NCI-H510A treated with DMSO at 0.1 percent for 48 hours (cell line): ENCODE data around the gene CATSPERZ.
A peak's percentile ranks its signal among the peaks of the same experiment; 100 is the strongest.

Source experiments
- DNase-seq: peaks from one replicate; lab custom pipeline; 2025; lab: John Stamatoyannopoulos, UW

CATSPERZ gene

DNA sequence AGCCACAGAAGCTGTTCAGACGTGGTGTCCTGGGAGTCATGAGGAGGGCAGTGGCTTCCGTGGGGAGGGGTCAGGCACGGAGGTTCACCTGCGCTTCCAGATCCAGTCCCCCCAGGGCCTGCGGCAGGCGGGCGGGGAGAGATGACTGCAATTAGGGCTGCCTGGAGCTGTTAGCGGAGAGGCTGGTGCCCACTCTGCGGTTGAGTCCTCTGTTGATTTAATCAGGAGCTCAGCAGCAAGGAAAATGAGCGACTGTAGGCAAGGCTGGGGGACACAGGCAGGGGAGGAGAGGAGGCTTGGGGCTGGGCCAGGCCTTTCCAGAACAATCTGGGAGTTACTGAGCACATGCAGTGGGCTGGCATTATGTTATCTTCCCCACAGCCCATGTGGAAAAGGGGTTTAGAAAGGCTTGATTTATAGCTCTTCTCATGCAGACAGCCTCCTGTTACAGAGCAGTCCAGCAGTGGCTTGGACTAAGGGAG, 35.7 kb upstream of the CATSPERZ start:
- no peak for DNase-seq

DNA sequence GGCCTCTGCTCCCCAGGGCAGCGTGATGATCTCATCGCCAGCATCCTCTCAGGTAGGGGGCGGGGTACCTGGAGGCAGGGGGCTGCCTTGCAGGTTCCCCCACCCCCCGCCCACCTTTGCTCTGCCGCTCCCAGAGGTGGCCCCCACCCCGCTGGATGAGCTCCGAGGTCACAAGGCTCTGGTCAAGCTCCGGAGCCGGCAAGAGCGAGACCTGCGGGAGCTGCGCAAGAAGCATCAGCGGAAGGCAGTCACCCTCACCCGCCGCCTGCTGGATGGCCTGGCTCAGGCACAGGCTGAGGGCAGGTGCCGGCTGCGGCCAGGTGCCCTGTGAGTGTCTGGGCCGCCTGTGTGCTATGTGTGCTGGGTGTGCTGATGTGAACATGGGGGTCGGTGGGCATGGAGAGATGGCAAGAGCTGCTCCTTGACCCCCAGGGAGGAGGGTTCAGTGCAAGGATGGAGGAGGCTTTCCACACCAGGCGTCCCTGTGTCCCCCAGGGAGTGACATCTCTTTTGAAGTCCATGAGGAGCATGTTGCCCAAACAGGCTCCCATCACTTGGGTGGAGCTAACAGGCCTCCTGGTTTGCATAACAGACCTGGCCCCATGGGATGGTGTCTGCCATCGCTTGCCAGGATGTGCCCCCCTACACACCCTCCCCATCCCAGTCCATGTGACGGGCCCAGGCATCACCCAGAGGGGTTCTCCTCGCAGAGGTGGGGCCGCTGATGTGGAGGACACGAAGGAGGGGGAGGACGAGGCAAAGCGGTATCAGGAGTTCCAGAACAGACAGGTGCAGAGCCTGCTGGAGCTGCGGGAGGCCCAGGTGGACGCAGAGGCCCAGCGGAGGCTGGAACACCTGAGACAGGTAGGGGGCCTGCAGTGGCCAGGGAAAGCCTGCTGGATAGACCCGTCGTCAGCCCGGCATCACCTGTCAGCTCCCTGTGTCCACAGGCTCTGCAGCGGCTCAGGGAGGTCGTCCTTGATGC, 34.7 kb upstream of the CATSPERZ start:
- no peak for DNase-seq

DNA sequence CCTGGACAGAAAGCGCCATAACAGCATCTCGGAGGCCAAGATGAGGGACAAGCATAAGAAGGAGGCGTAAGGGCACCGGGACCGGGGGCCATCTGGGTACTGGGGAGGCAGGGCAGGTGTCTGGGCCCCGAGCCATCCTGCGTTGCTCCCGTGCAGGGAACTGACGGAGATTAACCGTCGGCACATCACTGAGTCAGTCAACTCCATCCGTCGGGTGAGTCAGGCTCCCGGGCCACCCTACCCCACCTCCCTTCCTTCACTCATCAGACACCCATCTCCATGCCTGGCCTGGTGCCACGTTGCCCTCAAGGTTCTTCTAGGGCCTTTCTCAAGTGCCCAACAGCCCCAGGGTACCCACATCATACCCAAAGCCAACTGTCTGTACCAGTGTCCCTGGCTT, 33.8 kb upstream of the CATSPERZ start:
- DNase-seq: no peak

DNA sequence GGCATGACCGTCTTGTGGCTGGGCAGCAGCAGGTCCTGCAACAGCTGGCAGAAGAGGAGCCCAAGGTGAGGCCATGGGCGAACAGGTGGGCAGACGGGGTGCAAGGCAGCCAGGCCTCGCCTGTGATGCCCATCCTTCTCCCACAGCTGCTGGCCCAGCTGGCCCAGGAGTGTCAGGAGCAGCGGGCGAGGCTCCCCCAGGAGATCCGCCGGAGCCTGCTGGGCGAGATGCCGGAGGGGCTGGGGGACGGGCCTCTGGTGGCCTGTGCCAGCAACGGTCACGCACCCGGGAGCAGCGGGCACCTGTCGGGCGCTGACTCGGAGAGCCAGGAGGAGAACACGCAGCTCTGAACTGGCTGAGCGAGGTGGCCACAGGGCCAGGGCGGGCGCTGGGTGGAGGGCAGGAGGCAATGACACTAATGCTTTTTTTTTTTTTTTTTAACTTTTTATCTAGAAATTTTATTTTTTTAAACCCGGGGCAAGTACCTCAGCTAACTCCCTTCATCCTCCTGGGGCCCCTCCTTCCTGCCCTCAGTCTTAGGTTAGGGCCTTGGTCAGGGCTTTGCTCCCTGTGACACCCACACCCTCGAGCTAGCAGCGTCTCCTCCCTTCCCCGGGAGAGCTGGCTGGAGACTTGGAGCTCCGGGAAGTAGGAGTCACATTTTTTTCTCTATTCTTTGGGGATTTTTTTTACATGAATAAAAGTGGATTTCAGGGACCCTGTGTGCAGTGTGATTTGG, 32.8 kb upstream of the CATSPERZ start:
- DNase-seq: no peak

DNA sequence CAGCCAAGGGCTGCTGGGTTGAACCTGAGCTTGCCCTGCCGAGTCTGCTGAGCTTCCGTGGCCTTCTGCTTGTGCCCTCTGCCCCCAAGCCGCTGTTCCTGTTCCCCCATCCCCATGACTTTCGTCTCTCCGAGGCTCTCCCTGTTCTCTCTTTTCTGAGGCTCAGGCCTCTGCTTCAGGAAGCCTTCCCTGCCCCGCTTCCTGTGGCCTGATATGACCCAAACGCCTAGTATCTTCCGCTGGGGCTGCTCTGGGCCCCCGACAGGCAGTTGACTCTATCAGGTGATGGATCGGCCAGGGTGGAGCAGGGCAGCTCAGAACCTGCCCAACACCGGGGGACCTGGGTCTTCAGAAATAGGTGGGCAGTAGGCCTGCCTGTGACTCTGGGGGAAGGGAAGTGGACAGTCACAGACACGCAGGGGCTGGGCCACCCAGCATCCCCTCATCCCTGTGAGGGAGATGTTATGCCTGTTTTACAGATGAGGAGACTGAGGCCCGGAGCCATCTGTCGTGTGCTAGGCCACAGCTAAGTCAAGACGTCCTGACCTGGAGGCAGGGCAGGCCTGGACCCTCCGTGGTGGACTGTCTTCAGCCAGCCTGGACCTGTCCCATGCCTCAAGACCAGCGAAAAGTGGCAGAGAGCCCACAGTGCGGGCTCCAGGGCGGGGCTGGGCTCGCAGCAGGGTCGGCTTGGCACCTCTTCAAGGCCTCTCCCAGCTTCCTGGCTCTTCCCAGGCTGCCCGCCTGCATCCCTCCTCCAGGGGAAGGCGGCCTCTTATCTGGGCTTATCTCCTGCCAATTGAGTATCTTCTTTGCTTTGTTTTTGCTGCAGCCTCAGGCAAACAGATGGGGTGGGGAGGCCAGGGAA, 31.9 kb upstream of the CATSPERZ start:
- no peak for DNase-seq

DNA sequence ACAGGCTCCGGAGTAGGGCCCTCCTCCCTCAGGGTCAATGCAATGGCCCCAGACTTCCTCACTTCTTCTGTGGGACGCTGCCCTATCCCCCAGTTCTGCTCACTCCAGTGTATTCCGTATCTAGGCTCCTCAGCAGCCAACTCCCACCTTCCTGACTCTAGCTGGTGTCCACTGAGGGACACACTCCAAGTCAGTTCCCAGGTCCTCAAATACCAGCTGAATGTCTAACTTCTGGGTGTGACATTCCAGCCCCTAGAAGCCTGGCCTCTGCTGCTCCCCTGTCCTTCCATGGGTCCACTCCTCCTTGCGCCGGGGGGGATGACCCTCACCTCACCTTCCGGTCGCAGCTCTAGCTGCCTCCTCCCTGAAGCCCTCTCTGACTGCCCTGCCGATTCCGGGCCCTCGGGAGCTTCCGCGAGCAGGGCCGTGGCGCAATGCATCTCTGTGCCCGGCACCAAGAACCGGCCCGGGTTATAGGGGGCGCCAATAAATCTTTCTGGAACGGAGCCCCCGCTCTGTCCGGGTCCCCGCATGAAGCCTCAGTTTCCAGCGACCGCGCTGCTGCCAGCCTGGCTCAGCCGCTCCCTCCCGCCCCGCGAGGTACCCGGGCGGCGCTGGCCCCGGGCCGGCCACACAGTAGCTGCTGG, 31.1 kb upstream of the CATSPERZ start:
- DNase-seq: peak; percentile 41

DNA sequence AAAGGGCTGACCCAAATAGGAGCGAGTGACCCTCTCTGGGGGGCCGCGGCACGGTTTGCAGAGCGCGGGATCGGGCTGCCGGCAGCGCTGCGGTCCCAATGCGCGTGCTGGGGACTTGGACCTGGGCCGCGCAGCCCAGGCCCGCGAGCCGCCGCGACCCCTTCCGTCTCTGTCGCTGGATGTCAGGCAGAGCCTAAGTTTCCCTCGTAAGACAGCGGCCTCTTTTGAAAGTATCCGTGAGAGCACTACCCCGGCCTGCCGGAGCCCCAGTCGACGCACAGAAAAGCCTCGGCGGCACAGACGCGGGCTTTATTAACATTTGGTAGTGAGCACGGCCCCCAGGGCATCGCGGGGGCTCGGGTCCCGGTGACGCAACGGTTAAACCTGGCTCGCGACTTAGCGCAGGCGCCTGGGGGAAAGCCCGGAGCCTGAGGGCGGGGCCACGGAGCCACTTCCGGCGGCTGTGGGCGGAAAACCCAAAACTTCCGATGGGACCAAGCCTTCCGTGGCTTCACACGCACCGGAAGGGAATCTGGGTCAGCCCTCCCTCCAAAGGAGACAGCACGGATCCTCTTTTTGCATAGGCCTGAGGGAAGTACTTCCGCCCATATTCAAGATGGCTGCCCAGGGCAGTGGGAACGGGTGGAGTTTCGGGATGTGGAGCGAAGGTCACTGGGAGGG, 30.5 kb upstream of the CATSPERZ start:
- DNase-seq: peak; percentile 98

DNA sequence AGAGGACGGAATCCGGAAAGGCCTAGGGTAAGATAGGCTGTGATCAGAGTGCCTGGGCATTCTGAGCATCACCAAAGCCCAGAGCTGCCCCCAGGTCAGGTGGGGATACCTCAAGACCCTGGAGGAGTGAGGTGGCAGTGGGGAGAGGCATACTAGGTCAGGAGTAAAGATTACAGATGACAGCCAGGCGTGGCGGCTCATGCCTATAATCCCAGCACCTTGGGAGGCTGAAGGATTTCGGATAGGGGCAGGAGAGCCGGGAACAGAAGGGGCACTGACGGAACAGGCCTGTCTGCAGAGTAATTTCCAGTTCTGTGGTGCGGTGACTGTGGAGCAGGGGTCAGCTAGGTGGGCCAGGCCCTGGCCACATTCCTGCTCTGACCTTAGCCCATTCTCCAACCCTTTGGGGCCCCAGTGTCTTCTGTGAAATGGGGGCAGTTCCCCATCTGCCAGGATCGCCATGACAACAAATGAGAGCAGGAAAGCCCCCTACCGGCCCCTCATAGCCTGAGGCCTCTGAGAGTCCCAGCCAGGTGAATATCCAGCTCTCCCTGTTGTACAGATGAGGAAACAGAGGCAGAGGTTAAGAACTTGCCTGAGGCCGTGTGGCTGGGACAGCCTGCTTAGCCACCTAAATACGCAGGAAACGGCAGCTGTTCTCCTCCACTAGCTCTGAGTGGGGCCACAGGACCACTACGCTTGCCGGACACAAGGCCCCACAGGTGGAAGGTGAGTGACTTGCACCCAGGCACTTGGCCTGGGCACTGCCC, 24.9 kb upstream of the CATSPERZ start:
- no peak for DNase-seq

DNA sequence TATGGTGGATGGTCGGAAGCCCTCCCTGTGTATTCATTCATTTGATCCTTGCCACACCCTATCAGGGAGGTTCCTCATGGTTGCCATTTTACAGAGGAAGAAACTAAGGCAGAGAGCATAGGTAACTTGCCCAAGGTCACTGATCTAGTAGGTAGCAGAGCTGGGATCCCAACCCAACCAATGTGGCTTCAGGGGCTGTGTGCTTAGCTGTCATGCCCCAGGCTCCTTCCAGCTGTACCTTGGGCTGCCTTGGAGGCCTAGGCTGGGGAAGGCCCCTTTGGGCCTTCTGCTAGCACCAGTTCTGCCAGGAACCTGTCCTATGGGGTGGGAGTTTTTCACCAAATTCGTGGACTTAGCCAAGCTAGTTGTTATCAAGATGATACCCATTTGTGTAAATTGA, 24.3 kb upstream of the CATSPERZ start:
- no peak for DNase-seq

DNA sequence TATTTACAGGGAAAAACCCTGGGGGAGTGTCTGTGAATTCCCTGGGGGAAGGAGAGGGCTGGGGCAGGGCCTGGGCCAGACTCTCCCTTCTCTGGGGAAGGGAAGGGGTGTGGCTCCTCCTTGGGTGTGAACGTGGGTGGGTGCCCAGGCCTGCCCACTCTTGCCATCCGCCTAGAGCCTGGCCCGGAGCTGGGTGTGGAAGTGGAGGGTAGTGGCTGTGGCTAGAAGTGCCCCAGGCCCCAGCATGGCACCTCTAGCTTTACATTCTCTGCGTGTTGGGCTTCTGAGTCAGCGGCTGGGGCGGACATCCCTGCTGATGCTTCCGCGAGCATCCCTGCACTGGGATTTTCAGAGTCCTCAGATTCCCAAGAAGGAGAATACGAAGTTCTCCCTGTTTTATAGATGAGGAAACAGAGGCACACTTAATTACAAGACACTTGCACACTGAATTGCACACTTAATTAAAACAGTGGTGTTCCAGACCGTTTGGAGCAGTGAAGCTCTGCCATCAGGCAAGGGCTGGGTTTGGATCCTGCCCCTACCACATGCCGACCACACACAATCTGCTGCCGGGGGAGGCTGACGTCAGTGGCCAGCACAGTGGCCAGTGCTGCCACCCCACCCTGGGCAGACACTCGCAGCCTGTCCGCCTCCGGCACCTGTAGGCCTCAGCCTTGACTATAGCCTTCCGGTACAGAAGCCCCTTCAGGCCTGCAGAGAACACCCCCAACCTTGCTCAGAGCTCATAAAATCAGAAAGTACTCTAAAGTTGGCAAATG, 23.3 kb upstream of the CATSPERZ start:
- no peak for DNase-seq

DNA sequence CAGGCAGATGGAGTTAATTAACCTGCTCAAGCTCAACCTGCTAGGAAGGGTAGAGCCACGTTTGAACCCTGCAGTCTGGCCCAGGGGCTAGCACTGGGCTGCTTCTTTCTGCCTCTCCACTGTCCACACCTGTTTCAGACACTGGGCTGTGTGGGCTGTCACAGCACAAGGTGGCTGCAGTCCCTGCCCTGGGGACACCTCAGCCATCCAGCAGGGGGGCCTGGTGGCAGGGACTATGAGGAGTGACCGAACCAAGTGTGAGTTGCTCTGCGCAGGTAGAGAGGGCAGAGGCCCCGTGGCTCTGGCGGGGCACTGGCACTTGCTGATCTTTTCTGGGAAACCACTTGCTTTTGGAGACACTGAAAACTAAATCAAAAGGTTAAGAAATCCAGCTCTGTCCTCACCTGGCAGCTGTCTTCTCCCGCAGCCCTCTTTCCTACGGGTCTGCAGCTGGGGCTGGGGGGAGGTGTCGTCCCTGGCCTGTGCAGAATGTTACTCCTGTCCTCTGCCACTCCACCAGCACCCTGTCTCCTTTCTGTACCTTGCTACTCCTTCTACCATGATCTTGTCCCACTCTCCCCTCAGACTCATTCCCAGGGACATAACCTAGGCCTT, 21.5 kb upstream of the CATSPERZ start:
- DNase-seq: no peak

DNA sequence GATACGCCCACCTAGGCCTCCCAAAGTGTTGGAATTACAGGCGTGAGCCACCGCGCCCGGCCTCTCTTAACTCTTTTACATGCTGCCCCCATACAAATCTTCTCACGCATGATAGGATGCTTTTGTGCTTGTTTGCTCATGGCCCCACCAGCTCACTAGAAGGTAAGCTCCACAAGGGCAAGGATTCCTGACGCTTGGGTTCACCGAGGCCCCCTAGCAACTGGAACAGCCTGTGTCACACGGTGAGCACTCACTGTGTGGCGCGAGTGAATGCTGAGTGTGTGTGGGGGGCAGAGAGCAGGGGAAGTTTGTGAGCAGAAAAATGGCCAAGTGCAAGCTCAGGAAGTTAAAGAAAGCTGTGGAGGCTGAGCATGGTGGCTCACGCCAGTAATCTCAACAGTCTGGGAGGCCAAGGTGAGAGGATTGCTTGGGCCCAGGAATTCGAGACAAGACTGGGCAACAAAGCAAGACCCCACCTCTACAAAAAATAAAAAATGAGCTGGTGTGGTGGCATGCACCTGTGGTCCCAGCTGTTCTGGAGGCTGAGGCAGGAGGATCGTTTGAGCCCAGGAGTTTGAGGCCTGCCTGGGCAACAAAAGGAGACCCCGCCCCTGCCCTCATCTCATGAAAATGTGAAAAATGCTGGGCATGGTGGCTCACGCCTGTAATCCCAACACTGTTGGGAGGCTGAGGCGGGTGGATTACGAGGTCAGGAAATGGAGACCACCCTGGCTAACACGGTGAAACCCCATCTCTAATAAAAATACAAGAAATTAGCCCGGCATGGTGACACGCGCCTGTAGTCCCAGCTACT, 18.0 kb upstream of the CATSPERZ start:
- no peak for DNase-seq

DNA sequence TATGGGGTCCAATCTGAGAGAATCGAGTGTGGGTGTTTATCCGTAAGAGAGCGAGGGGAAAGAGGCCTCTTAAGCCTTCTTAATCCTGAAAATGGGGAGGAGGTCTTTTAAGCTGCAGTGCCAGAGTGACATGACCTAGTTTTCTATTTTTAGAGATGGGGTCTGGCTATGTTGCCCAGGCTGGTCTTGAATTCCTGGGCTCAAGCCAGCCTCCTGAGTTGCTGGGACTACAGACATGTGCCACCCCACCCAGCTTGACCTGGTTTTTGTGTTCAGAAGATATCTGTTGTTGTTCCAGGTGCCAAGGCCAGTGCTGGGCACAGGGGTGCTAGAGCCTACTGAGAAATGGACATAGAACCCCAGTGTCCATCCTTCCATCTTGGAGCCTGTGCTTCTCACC, 17.1 kb upstream of the CATSPERZ start:
- no peak for DNase-seq

DNA sequence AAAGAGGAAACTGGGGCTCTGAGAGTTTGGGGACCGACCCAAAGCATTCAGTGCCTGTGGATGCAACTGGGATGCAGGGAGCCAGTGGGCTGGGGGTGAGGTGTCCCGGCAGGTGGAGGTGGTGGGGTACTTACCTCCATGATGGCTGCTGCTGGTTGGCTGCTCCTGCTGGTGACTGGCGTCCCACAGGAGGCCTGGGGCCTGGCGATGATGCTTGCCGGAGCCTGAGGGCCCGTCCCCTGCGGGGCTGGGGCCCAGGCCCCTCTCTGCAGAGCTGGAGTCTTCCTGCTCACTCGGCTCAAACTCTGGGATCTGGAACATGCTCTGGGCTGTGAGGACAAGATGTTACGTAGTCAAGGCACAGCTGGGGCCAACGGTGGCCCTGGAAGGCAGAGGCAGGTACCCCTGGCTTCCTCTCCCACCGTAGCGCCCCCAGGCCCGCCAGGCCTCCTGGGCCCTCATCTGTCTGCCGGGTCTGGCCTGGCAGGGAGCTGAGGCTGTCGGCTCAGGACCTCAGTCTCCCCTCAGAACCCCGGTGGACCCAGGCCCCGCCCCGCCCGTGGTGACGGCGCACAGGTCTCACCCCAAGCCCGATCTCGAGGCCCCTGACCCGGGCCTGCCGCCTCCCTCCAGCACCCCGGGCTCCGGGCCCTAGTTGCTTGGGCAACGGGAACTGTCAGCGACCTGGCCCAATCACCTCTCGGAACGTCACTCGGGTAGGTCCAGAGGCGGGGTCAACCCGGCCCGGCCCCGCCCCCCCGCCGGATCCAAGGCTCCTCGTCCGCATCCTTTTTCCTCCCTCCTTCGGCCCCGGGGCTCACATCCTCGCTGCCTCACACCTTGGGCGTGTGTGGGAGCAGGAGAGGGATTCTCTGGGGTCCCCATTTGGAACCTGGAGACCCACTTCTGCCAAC, 15.9 kb upstream of the CATSPERZ start, which contains the start of gene BAD:
Gene BAD, minus strand, starts transcription at position 618 of the 914 bp plus-strand sequence. Its CDS starts 297 bp downstream, at position 321.
- DNase-seq: peak; percentile 91

DNA sequence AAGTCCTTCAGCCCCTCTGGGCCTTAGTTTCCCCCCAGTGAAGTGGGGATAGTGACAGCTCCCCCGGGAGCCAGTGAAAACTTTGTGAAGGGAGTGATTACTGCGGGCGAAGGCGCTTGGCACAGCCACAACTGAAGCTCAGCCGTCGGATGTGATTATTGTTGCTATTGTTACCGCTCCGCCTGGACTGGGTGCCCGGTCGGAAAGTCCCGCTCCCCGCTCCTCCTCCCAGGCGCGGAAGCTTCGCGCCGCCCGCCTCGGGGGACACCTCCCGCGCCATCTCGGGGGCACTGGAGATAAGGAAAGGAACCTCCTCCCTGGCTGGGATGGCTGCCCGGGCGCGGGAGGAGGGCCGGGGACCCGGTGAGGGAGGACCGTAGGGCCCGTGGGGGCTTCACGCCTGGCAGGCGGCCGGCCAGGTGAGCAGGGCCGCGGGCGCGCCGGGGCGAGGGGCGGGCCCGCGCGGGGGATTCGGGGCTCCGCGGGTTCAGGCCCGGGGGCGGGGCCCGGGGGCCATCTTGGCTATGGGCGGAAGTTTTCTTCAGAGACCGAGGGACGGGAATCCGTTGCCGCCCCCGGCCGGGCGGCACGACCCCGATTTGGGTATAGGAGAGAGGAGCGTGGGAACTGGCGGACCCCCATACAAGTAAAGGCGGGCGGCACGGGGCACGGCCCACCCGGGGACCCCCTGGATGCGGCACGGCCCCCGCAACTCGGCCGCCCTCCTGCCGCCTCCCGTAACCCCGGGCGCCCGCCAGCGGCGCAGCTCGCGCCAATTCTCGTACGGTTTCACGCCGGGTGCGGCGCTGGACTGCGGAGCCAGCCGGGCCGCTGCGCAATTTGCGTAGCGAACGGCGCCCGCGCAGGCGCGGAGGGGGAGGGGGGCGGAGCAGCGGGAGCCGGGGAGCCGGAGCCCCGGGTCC, 14.9 kb upstream of the CATSPERZ start, which contains the start of gene GPR137:
Gene GPR137, plus strand, starts transcription at position 887 of the 923 bp plus-strand sequence. CDS start 677 bp downstream, outside the sequence.
- peak; percentile 72 for DNase-seq
